SK-N-SH (cell line): ENCODE measurements around the gene MT1X.

Source experiments
- JUND ChIP-seq: IDR thresholded peaks from 2 replicates; pipeline ENCODE4 v1.4.0; 2012
- POLR2AphosphoS5 ChIP-seq: IDR thresholded peaks from 2 replicates; pipeline ENCODE4 v1.6.1; 2012; ENCODE audit warnings: low read depth, low read length
- RAD21 ChIP-seq: IDR thresholded peaks from 2 replicates; pipeline ENCODE4 v1.6.1; 2012; ENCODE audit warnings: mild to moderate bottlenecking, low read length
- SIN3A ChIP-seq: IDR thresholded peaks from 2 replicates; pipeline ENCODE4 v1.6.1; 2012; ENCODE audit warnings: low read depth, mild to moderate bottlenecking, low read length, moderate library complexity, borderline replicate concordance
- SMC3 ChIP-seq: IDR thresholded peaks from 2 replicates; pipeline ENCODE4 v1.6.1; 2012; ENCODE audit warnings: low read depth, low read length, improper control_type of control experiment
- TF ChIP-seq, protein P1 (sequence below): fragments of 200-600 bp; sonication (generic); IDR thresholded peaks from 2 replicates; pipeline ENCODE4 v1.6.1; 2017; ENCODE audit warnings: antibody characterized with exemption, mild to moderate bottlenecking, moderate library complexity
- TF ChIP-seq, protein P2 (sequence below): IDR thresholded peaks from 2 replicates; pipeline ENCODE4 v1.6.1; 2012; ENCODE audit warnings: mild to moderate bottlenecking, low read depth, low read length, moderate library complexity
- TF ChIP-seq, protein P3 (sequence below): IDR thresholded peaks from 2 replicates; pipeline ENCODE4 v1.4.0; 2012; ENCODE audit warnings: low read depth

DNA sequence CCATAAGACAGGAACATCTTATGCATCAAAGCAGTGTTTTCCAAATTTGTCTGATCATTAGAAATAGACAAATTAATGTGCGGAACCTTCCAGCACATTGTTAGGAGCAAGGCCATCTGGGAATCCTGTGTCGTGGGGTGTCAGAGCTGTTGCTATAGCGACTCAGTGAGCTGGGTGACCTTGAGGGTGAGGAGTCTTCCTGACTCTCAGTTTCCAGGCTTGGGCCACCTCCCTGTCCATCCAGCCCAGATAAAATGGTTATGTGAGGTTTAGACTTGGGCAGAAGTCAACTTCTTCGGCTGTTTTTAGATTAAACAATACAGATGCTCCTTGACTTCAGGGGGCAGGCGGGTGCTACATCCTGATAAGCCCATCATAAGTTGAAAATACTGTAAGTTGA is 20.6 kb downstream of the MT1X start:
- TF ChIP-seq, protein P1, sequence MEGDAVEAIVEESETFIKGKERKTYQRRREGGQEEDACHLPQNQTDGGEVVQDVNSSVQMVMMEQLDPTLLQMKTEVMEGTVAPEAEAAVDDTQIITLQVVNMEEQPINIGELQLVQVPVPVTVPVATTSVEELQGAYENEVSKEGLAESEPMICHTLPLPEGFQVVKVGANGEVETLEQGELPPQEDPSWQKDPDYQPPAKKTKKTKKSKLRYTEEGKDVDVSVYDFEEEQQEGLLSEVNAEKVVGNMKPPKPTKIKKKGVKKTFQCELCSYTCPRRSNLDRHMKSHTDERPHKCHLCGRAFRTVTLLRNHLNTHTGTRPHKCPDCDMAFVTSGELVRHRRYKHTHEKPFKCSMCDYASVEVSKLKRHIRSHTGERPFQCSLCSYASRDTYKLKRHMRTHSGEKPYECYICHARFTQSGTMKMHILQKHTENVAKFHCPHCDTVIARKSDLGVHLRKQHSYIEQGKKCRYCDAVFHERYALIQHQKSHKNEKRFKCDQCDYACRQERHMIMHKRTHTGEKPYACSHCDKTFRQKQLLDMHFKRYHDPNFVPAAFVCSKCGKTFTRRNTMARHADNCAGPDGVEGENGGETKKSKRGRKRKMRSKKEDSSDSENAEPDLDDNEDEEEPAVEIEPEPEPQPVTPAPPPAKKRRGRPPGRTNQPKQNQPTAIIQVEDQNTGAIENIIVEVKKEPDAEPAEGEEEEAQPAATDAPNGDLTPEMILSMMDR = no peak
- TF ChIP-seq SIN3A = no peak
- no peak for TF ChIP-seq POLR2AphosphoS5
- TF ChIP-seq, protein P2, sequence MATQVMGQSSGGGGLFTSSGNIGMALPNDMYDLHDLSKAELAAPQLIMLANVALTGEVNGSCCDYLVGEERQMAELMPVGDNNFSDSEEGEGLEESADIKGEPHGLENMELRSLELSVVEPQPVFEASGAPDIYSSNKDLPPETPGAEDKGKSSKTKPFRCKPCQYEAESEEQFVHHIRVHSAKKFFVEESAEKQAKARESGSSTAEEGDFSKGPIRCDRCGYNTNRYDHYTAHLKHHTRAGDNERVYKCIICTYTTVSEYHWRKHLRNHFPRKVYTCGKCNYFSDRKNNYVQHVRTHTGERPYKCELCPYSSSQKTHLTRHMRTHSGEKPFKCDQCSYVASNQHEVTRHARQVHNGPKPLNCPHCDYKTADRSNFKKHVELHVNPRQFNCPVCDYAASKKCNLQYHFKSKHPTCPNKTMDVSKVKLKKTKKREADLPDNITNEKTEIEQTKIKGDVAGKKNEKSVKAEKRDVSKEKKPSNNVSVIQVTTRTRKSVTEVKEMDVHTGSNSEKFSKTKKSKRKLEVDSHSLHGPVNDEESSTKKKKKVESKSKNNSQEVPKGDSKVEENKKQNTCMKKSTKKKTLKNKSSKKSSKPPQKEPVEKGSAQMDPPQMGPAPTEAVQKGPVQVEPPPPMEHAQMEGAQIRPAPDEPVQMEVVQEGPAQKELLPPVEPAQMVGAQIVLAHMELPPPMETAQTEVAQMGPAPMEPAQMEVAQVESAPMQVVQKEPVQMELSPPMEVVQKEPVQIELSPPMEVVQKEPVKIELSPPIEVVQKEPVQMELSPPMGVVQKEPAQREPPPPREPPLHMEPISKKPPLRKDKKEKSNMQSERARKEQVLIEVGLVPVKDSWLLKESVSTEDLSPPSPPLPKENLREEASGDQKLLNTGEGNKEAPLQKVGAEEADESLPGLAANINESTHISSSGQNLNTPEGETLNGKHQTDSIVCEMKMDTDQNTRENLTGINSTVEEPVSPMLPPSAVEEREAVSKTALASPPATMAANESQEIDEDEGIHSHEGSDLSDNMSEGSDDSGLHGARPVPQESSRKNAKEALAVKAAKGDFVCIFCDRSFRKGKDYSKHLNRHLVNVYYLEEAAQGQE = no peak
- TF ChIP-seq JUND = no peak
- TF ChIP-seq SMC3 = no peak
- TF ChIP-seq, protein P3, sequence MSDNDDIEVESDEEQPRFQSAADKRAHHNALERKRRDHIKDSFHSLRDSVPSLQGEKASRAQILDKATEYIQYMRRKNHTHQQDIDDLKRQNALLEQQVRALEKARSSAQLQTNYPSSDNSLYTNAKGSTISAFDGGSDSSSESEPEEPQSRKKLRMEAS = no peak
- no peak for TF ChIP-seq RAD21
